Measurements from ENCODE around the gene SH3BP5. TPM values are rescaled to one million over a fixed set of nuclear protein-coding genes. Genes with fewer than 3 reads are reported as not detected.

The SH3BP5 gene
- total RNA-seq, 1 donor from 2014 or later, result 5.9 TPM

DNA sequence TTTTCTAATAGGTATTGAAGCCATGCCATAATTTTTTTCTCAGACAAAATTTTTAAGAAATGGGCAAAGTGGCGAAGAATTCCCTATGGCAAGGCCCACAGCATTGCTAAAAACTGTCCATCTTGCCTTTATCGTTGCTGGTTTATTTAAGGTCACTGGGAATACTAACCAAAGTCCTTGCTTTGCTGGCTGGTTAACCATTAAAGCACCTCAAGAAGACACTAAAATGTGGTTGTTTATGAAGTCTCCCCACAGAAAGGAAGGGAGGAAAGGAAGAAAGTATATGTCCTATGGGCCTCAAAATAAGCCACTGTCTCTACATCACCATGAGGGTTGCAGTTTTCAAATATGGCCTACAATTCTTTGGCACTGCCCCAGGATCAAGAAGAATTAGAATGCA, 13.2 kb downstream of the SH3BP5 start:
- H3K9me3 Mint-ChIP-seq (ENCODE audit: unreplicated experiment), result no peaks in the 10 kb centered on the region
- H3K27ac Mint-ChIP-seq (ENCODE audit: unreplicated experiment), result no peak overlapping the region
- H3K4me3 Mint-ChIP-seq (ENCODE audit: unreplicated experiment), result no peak overlapping the region
- no peak for DNase-seq (ENCODE audit: extremely low spot score, unreplicated experiment)
- no peaks in the 10 kb centered on the region for H3K27me3 Mint-ChIP-seq (ENCODE audit: unreplicated experiment)
- H3K36me3 Mint-ChIP-seq (ENCODE audit: unreplicated experiment), result no peaks in the 10 kb centered on the region
- H3K4me1 Mint-ChIP-seq (ENCODE audit: unreplicated experiment), result peaks cover 6% of the 10 kb centered on the region
- TF ChIP-seq, protein P1, sequence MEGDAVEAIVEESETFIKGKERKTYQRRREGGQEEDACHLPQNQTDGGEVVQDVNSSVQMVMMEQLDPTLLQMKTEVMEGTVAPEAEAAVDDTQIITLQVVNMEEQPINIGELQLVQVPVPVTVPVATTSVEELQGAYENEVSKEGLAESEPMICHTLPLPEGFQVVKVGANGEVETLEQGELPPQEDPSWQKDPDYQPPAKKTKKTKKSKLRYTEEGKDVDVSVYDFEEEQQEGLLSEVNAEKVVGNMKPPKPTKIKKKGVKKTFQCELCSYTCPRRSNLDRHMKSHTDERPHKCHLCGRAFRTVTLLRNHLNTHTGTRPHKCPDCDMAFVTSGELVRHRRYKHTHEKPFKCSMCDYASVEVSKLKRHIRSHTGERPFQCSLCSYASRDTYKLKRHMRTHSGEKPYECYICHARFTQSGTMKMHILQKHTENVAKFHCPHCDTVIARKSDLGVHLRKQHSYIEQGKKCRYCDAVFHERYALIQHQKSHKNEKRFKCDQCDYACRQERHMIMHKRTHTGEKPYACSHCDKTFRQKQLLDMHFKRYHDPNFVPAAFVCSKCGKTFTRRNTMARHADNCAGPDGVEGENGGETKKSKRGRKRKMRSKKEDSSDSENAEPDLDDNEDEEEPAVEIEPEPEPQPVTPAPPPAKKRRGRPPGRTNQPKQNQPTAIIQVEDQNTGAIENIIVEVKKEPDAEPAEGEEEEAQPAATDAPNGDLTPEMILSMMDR (IDR thresholded peaks at IDR 0.05), result no peak

DNA sequence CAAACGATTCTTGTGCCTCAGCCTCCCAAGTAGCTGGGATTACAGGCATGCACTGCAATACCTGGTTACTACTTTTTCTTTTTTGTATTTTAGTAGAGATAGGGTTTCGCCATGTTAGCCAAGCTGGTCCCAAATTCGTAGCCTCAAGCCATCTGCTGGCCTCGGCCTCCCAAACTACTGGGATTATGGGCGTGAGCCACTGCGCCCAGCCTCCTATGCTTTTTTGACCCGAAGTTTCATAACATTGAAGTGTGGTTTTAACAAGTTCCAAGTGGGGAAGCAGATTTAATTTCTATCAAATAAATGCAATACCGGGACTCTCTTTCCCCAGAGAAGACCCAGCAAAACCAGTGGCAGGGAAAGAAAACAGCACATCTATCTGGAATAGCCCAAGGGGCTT, 13.7 kb downstream of the SH3BP5 start:
- TF ChIP-seq, protein P1 (IDR thresholded peaks at IDR 0.05), result no peak
- Mint-ChIP-seq H3K4me1 (ENCODE audit: unreplicated experiment) (peaks cover 6% of the 10 kb centered on the region), H3K27ac (ENCODE audit: unreplicated experiment) (no peak overlapping the region), H3K36me3 (ENCODE audit: unreplicated experiment) (no peaks in the 10 kb centered on the region), H3K4me3 (ENCODE audit: unreplicated experiment) (no peak overlapping the region), H3K27me3 (ENCODE audit: unreplicated experiment) (no peaks in the 10 kb centered on the region), H3K9me3 (ENCODE audit: unreplicated experiment) (no peaks in the 10 kb centered on the region)
- DNase-seq (ENCODE audit: extremely low spot score, unreplicated experiment), result no peak

DNA sequence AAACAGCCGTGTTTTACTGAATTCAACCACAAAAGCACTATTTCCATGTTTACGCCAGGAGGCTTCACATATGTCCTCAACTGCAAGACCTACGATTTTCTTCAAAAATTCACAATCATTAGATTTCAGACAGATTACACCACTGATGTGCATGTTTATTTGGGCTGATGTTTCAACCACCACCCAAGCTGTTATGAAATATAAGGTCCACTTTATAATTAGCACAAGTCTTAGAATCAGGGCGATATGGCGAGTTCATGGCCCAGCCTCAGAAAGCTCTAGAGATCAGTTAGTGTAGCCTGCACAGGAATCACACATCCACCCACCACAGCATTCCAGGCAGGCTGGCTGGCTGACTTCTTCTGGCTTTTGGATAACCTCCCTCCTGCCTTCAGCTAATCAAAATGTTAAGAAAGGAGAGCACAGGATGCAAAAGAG, 15.4 kb downstream of the SH3BP5 start:
- no peaks in the 10 kb centered on the region for H3K27me3 Mint-ChIP-seq (ENCODE audit: unreplicated experiment)
- TF ChIP-seq, protein P1 (IDR thresholded peaks at IDR 0.05), result no peak
- H3K27ac Mint-ChIP-seq (ENCODE audit: unreplicated experiment), result no peak overlapping the region
- H3K36me3 Mint-ChIP-seq (ENCODE audit: unreplicated experiment), result no peaks in the 10 kb centered on the region
- no peak overlapping the region for H3K4me3 Mint-ChIP-seq (ENCODE audit: unreplicated experiment)
- no peak for DNase-seq (ENCODE audit: extremely low spot score, unreplicated experiment)
- peaks cover 6% of the 10 kb centered on the region for H3K4me1 Mint-ChIP-seq (ENCODE audit: unreplicated experiment)
- no peaks in the 10 kb centered on the region for H3K9me3 Mint-ChIP-seq (ENCODE audit: unreplicated experiment)

DNA sequence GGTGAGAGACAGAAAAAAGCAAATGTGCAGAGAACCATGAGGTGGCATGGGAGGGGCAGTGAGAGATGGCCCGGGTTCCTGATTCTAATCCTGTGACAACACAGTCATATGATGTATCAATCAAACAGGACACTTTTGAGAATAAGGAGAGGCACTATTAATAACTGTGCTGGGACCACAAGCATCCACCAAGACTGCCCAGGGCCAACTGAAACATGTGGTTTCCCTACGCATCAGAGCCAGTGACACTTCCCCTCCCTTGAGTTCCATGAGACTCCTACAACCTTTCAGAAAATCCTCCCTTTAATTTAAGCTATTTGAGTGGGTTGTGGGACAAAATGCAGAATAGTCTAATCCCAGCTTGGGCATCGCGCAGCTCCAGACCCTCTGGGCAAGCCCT, 17.4 kb downstream of the SH3BP5 start:
- Mint-ChIP-seq H3K27me3 (ENCODE audit: unreplicated experiment) (no peaks in the 10 kb centered on the region), H3K9me3 (ENCODE audit: unreplicated experiment) (no peaks in the 10 kb centered on the region), H3K4me3 (ENCODE audit: unreplicated experiment) (no peak overlapping the region), H3K36me3 (ENCODE audit: unreplicated experiment) (no peaks in the 10 kb centered on the region), H3K27ac (ENCODE audit: unreplicated experiment) (no peak overlapping the region), H3K4me1 (ENCODE audit: unreplicated experiment) (peaks cover 11% of the 10 kb centered on the region)
- DNase-seq (ENCODE audit: extremely low spot score, unreplicated experiment), result no peak
- TF ChIP-seq, protein P1 (IDR thresholded peaks at IDR 0.05), result no peak

DNA sequence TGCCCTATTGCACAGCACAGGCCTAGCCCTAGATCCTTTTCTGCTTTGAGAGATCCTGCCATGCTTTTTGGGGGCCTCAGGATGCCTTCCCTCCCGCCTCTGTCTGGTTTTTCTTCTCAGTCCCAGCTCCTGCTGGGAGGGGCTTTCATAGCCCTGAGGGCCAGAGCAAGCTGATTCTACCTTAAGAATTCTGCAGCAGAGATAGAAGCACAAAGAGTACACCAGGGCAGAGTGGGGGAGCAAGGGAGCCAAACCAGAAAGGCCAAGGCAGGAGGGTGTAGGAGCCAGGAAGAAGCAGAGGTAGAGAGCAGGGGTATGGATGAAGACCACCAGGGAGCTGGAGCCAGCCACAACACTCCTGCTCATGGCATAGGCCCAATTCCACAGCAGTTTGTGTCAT, 18.1 kb downstream of the SH3BP5 start:
- Mint-ChIP-seq H3K4me1 (ENCODE audit: unreplicated experiment) (peaks cover 9% of the 10 kb centered on the region), H3K27ac (ENCODE audit: unreplicated experiment) (no peak overlapping the region), H3K4me3 (ENCODE audit: unreplicated experiment) (no peak overlapping the region)

More for the DNA sequence above, 18.1 kb downstream of the SH3BP5 start:
- no peaks in the 10 kb centered on the region for H3K9me3 Mint-ChIP-seq (ENCODE audit: unreplicated experiment)
- DNase-seq (ENCODE audit: extremely low spot score, unreplicated experiment), result no peak
- TF ChIP-seq, protein P1 (IDR thresholded peaks at IDR 0.05), result no peak
- no peaks in the 10 kb centered on the region for H3K36me3 Mint-ChIP-seq (ENCODE audit: unreplicated experiment)
- H3K27me3 Mint-ChIP-seq (ENCODE audit: unreplicated experiment), result no peaks in the 10 kb centered on the region

All from osteocyte (in vitro differentiated cells).